ENCODE measurements around the gene SLC1A7. TPM values are rescaled to one million over a fixed set of nuclear protein-coding genes. Genes with fewer than 3 reads are reported as not detected.

SLC1A7 gene
- total RNA-seq, 4 donors from 2014 or later, result 0.45 to 3.7 (median 0.84) TPM

DNA sequence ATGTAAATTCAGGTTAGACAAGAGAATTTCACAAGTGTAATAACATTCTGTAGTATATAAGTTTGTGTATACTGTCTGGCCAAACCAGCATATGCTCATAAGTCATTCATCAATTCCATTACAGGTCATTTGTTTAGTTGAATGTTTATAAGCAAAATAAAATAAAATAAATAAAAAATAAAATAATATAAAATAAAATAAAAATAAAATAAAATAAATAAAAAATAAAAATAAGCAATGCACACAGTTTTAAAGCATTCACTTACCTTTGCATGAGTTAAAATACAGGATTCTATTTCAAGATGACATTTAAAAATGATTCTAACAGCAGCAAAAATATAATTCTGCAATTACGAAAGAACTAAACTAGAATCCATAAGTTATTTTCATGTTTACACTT is 70.5 kb downstream of the SLC1A7 start:
- no peak for DNase-seq (ENCODE audit: extremely low spot score)
- H3K4me3 ChIP-seq, result no peak overlapping the region
- no peaks in the 10 kb centered on the region for H3K27me3 ChIP-seq
- H3K27ac ChIP-seq (replicated peaks in 1 of 4), result no peak overlapping the region
- intact Hi-C loops (cut with DNase I), result no loop called here
- H3K4me1 ChIP-seq, result peaks cover 0 to 18% (median 14%) of the 10 kb centered on the region in 4 donors
- 96% methylated on average over 1 of the region's 1 CpG for WGBS
- H3K9me3 ChIP-seq, result no peaks in the 10 kb centered on the region
- TF ChIP-seq EP300 (IDR thresholded peaks at IDR 0.05), result no peak
- TF ChIP-seq, protein P1, sequence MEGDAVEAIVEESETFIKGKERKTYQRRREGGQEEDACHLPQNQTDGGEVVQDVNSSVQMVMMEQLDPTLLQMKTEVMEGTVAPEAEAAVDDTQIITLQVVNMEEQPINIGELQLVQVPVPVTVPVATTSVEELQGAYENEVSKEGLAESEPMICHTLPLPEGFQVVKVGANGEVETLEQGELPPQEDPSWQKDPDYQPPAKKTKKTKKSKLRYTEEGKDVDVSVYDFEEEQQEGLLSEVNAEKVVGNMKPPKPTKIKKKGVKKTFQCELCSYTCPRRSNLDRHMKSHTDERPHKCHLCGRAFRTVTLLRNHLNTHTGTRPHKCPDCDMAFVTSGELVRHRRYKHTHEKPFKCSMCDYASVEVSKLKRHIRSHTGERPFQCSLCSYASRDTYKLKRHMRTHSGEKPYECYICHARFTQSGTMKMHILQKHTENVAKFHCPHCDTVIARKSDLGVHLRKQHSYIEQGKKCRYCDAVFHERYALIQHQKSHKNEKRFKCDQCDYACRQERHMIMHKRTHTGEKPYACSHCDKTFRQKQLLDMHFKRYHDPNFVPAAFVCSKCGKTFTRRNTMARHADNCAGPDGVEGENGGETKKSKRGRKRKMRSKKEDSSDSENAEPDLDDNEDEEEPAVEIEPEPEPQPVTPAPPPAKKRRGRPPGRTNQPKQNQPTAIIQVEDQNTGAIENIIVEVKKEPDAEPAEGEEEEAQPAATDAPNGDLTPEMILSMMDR (IDR thresholded peaks at IDR 0.05), result no peak
- TF ChIP-seq POLR2AphosphoS5 (IDR thresholded peaks at IDR 0.05), result no peak
- no peak for TF ChIP-seq POLR2A (IDR thresholded peaks at IDR 0.05; ENCODE audit: low read depth)
- peaks cover 0 to 9% (median 0%) of the 10 kb centered on the region in 4 donors for H3K36me3 ChIP-seq

DNA sequence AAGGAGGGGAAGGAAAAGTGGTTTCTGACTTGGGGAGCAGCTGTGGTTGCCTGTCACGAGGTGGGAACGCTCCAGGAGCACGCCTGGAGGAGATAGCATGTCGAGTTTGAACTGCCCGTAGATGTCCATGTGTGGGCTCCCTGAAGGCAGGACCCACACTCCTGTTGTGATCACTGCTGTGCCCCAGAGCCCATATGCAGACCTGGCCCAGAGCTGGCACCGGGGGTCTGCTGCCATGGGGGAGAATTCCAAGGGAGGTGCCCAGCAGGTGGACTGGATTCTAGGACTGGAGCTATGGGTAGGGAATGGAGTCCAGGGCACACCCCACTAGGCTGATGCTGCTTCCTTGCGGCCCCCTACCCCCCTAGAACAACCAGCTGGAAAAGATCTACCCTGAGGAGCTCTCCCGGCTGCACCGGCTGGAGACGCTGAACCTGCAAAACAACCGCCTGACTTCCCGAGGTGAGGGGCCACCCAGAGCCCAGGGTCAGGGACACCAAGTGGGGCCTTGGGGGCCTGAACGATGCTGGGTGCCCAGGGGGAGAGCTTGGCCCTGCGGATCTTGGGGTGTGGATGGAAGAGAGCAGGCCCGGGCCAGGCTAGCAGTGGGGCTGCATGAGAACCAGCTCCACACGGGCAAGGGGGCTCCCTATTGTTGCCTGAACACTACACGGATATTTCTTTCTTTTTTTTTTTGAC is 71.1 kb downstream of the SLC1A7 start:
- Histone ChIP-seq H3K4me1 (peaks cover 0 to 20% (median 15%) of the 10 kb centered on the region in 4 donors), H3K27me3 (no peaks in the 10 kb centered on the region), H3K36me3 (peaks cover 0 to 9% (median 0%) of the 10 kb centered on the region in 4 donors), H3K4me3 (no peak overlapping the region), H3K9me3 (no peaks in the 10 kb centered on the region), H3K27ac (replicated peaks in 1 of 4) (no peak overlapping the region)
- intact Hi-C loops (cut with DNase I), result no loop called here
- TF ChIP-seq EP300 (IDR thresholded peaks at IDR 0.05) (no peak), POLR2A (IDR thresholded peaks at IDR 0.05; ENCODE audit: low read depth) (no peak), POLR2AphosphoS5 (IDR thresholded peaks at IDR 0.05) (no peak)
- TF ChIP-seq, protein P1 (IDR thresholded peaks at IDR 0.05), result no peak
- WGBS, result 85% methylated on average over 8 of the region's 17 CpGs
- DNase-seq (ENCODE audit: extremely low spot score), result no peak

DNA sequence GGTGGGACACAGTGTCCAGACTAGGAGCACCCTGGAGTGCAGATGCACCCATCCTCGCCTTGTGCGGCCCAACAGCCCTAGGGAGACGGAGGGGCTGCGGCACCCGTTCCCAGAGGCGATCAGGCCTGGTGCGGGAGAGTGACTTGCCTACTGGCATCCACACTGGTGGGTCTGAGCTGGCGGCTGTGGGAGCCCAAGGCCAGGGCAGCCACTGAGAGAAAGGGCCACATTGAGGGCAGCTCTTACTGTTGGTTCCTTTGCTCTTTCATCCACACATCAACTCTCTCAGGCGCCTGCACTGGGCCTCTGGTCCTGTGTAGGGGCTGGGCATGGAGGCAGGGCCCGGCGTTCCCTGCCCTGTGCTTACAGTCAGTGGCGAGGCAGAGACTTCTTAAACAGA is 71.8 kb downstream of the SLC1A7 start:
- Histone ChIP-seq H3K4me1 (peaks cover 0 to 20% (median 15%) of the 10 kb centered on the region in 4 donors), H3K36me3 (peaks cover 0 to 9% (median 0%) of the 10 kb centered on the region in 4 donors), H3K27ac (replicated peaks in 1 of 4) (no peak overlapping the region), H3K9me3 (no peaks in the 10 kb centered on the region), H3K4me3 (no peak overlapping the region), H3K27me3 (no peaks in the 10 kb centered on the region)
- no peak for DNase-seq (ENCODE audit: extremely low spot score)
- TF ChIP-seq POLR2A (IDR thresholded peaks at IDR 0.05; ENCODE audit: low read depth), result no peak
- TF ChIP-seq POLR2AphosphoS5 (IDR thresholded peaks at IDR 0.05), result no peak
- TF ChIP-seq, protein P1 (IDR thresholded peaks at IDR 0.05), result no peak
- 96% methylated on average over 9 of the region's 12 CpGs for WGBS
- intact Hi-C loops (cut with DNase I), result no loop called here

DNA sequence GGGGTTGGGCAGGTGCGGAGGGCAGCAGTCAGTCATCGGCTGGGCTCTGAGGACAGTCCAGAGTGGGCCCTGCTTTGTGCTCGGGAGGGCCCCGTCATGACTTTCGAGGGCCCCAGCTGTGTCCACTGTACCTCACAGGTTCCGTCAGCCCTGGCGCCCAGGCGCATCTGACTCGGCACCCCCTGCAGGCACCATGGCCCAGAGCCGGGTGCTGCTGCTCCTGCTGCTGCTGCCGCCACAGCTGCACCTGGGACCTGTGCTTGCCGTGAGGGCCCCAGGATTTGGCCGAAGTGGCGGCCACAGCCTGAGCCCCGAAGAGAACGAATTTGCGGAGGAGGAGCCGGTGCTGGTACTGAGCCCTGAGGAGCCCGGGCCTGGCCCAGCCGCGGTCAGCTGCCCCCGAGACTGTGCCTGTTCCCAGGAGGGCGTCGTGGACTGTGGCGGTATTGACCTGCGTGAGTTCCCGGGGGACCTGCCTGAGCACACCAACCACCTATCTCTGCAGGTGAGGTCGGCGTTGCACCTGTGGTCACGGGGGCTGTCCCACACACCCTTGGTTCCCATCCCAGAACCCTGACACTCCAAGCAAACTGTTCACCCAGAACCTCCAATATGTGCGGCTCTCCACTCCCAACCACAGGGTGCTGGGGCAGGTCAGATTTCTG is 72.6 kb downstream of the SLC1A7 start:
- 100% methylated on average over 4 of the region's 31 CpGs for WGBS
- TF ChIP-seq POLR2A (IDR thresholded peaks at IDR 0.05; ENCODE audit: low read depth), result no peak
- no peak for TF ChIP-seq EP300 (IDR thresholded peaks at IDR 0.05)
- TF ChIP-seq, protein P1 (IDR thresholded peaks at IDR 0.05), result no peak
- TF ChIP-seq POLR2AphosphoS5 (IDR thresholded peaks at IDR 0.05), result no peak
- Histone ChIP-seq H3K9me3 (no peaks in the 10 kb centered on the region), H3K4me1 (peaks cover 0 to 20% (median 12%) of the 10 kb centered on the region in 4 donors), H3K36me3 (peaks cover 0 to 9% (median 0%) of the 10 kb centered on the region in 4 donors), H3K4me3 (no peak overlapping the region), H3K27ac (replicated peaks in 1 of 4) (no peak overlapping the region), H3K27me3 (no peaks in the 10 kb centered on the region)
- intact Hi-C loops (cut with DNase I), result loop anchor here (10.0 kb wide), 1 partner anchor 115 kb away; no protein-coding TSS in a partner anchor
- no peak for DNase-seq (ENCODE audit: extremely low spot score)

All from esophagus muscularis mucosa (tissue), 4 donors.